Measurements from ENCODE around the gene ADIG.
A peak's percentile ranks its signal among the peaks of the same experiment; 100 is the strongest.
"Not testable (repeated sequence)": the region's sequence is repeated elsewhere in the genome, so short reads cannot be mapped to it uniquely, and the experiment has no call there.

Gene ADIG

GRCh38 chr20:38589967-38590675 is 9.1 kb downstream of the ADIG start:
- no peak for DNase-seq (ENCODE audit: low read depth)
- TF ChIP-seq CTCF (conservative IDR thresholded peaks at IDR 0.05; ENCODE audit: control insufficient read depth, insufficient read depth, low read depth, low read length) = no peak
- no peak overlapping the region for H3K4me3 ChIP-seq (ENCODE audit: control insufficient read depth, low read depth, low read length)

GRCh38 chr20:38590676-38591473 is 9.9 kb downstream of the ADIG start:
- TF ChIP-seq CTCF (conservative IDR thresholded peaks at IDR 0.05; ENCODE audit: control insufficient read depth, insufficient read depth, low read depth, low read length) = no peak
- no peak overlapping the region for H3K4me3 ChIP-seq (ENCODE audit: control insufficient read depth, low read depth, low read length)
- no peak for DNase-seq (ENCODE audit: low read depth)

- no peak overlapping the region for H3K4me3 ChIP-seq (ENCODE audit: control insufficient read depth, low read depth, low read length)
- no peak for TF ChIP-seq CTCF (conservative IDR thresholded peaks at IDR 0.05; ENCODE audit: control insufficient read depth, insufficient read depth, low read depth, low read length)
- no peak for DNase-seq (ENCODE audit: low read depth)
Measured at GRCh38 chr20:38591474-38592410, 10.7 kb downstream of the ADIG start.

GRCh38 chr20:38592411-38592790 is 11.4 kb downstream of the ADIG start:
- DNase-seq (ENCODE audit: low read depth) = peak; percentile 46
- H3K4me3 ChIP-seq (ENCODE audit: control insufficient read depth, low read depth, low read length) = not testable (repeated sequence)

GRCh38 chr20:38594281-38594680 is 13.3 kb downstream of the ADIG start:
- not testable (repeated sequence) for H3K4me3 ChIP-seq (ENCODE audit: control insufficient read depth, low read depth, low read length); DNase-seq (ENCODE audit: low read depth)

GRCh38 chr20:38595886-38596285 is 14.9 kb downstream of the ADIG start:
- not testable (repeated sequence) for H3K4me3 ChIP-seq (ENCODE audit: control insufficient read depth, low read depth, low read length); DNase-seq (ENCODE audit: low read depth)

- DNase-seq (ENCODE audit: low read depth) = no peak
- no peak for TF ChIP-seq CTCF (conservative IDR thresholded peaks at IDR 0.05; ENCODE audit: control insufficient read depth, insufficient read depth, low read depth, low read length)
- H3K4me3 ChIP-seq (ENCODE audit: control insufficient read depth, low read depth, low read length) = no peak overlapping the region
Measured at GRCh38 chr20:38599410-38599882, 18.4 kb downstream of the ADIG start.

- DNase-seq (ENCODE audit: low read depth) = no peak
- no peak for TF ChIP-seq CTCF (conservative IDR thresholded peaks at IDR 0.05; ENCODE audit: control insufficient read depth, insufficient read depth, low read depth, low read length)
- no peak overlapping the region for H3K4me3 ChIP-seq (ENCODE audit: control insufficient read depth, low read depth, low read length)
Measured at GRCh38 chr20:38600057-38600456, 19.1 kb downstream of the ADIG start.

Data from fibroblast of mammary gland (primary cell).